GM19452 (cell line): ENCODE measurements around the gene RPS28.
A peak's percentile ranks its signal among the peaks of the same experiment; 100 is the strongest.

ENCODE experiments used
- ATAC-seq: cut with Tn5 transposase; IDR thresholded peaks from one replicate; pipeline ENCODE4 v1.9.1; 2021; ENCODE audit not compliant: unreplicated experiment

RPS28 gene

GRCh38 chr19:8319807-8320520, 1.3 kb upstream of the RPS28 start:
- no peak for ATAC-seq

- ATAC-seq: no peak
Observed at GRCh38 chr19:8320564-8321066, 681 bp upstream of the RPS28 start.

GRCh38 chr19:8321986-8322637, 816 bp downstream of the RPS28 start:
- no peak for ATAC-seq

GRCh38 chr19:8322638-8322997, 1.3 kb downstream of the RPS28 start:
- no peak for ATAC-seq

- no peak for ATAC-seq
Observed at GRCh38 chr19:8323781-8324185, 2.5 kb downstream of the RPS28 start.

- ATAC-seq: no peak
Observed at GRCh38 chr19:8324186-8325050, 3.1 kb downstream of the RPS28 start.

- no peak for ATAC-seq
Observed at GRCh38 chr19:8325454-8325853, 4.2 kb downstream of the RPS28 start.

GRCh38 chr19:8329996-8330395, 8.7 kb downstream of the RPS28 start:
- no peak for ATAC-seq

- ATAC-seq: no peak
Observed at GRCh38 chr19:8331263-8331845, 10.1 kb downstream of the RPS28 start.

- no peak for ATAC-seq
Observed at GRCh38 chr19:8332976-8333766, 11.9 kb downstream of the RPS28 start.

GRCh38 chr19:8333767-8334457, 12.6 kb downstream of the RPS28 start:
- ATAC-seq: no peak

- peak; percentile 53 for ATAC-seq
Observed at GRCh38 chr19:8334458-8335342, 13.4 kb downstream of the RPS28 start.

GRCh38 chr19:8335343-8336071, 14.2 kb downstream of the RPS28 start:
- ATAC-seq: peak; percentile 41

- no peak for ATAC-seq
Observed at GRCh38 chr19:8336072-8336569, 14.8 kb downstream of the RPS28 start.

GRCh38 chr19:8336660-8337059, 15.4 kb downstream of the RPS28 start:
- ATAC-seq: no peak

GRCh38 chr19:8337728-8338127, 16.4 kb downstream of the RPS28 start:
- no peak for ATAC-seq

GRCh38 chr19:8338835-8339234, 17.5 kb downstream of the RPS28 start:
- ATAC-seq: no peak
